DND-41 (cell line): ENCODE results near the gene LILRA5.

Experiments used
- ATAC-seq: fragments of 200-7000 bp; cut with Tn5 transposase; 3 replicates; pipeline ENCODE4 v1.9.1; 2021; ENCODE audit warnings: low read depth; ENCODE audit not compliant: insufficient read depth
- DNase-seq: peaks from one replicate; pipeline ENCODE4 v3.0.0-alpha.2; 2020
- H2AFZ ChIP-seq: 2 replicates; pipeline ENCODE4 v1.6.0; 2012; ENCODE audit warnings: low read depth, low read length
- H3K27ac ChIP-seq: 2 replicates; pipeline ENCODE4 v1.5.1; 2012; ENCODE audit warnings: low read length, inconsistent platforms
- H3K27me3 ChIP-seq: fragments of 200-600 bp; sonication (generic); 2 replicates; pipeline ENCODE4 v1.6.0; 2012; ENCODE audit warnings: low read length, mild to moderate bottlenecking, inconsistent platforms; ENCODE audit not compliant: insufficient read depth, poor library complexity
- H3K36me3 ChIP-seq: 2 replicates; pipeline ENCODE4 v1.5.1; 2012; ENCODE audit warnings: low read length, inconsistent platforms; ENCODE audit not compliant: insufficient read depth
- H3K4me1 ChIP-seq: 2 replicates; pipeline ENCODE4 v1.5.1; 2012; ENCODE audit warnings: mild to moderate bottlenecking, low read length; ENCODE audit not compliant: insufficient read depth
- H3K4me2 ChIP-seq: 2 replicates; pipeline ENCODE4 v1.6.0; 2012; ENCODE audit warnings: mild to moderate bottlenecking, moderate library complexity, low read length, inconsistent platforms; ENCODE audit not compliant: insufficient read depth
- H3K4me3 ChIP-seq, 2 experiments: fragments of 200-600 bp in 1 of 2; shearing (Covaris generic) in 1 of 2; 2 replicates each; pipeline ENCODE4 v1.5.1; 2012 to 2016; ENCODE audit warnings: inconsistent platforms in 2 of 2, low read length in 2 of 2, mild to moderate bottlenecking in 2 of 2, low read depth in 1 of 2, moderate library complexity in 1 of 2
- H3K79me2 ChIP-seq: 2 replicates; pipeline ENCODE4 v1.6.0; 2012; ENCODE audit warnings: low read length, inconsistent platforms; ENCODE audit not compliant: insufficient read depth
- H3K9ac ChIP-seq: 2 replicates; pipeline ENCODE4 v1.6.0; 2012; ENCODE audit warnings: low read depth, mild to moderate bottlenecking, inconsistent platforms, low read length, moderate library complexity
- H3K9me3 ChIP-seq: 2 replicates; pipeline ENCODE4 v1.5.1; 2012; ENCODE audit warnings: low read length, moderate library complexity, mild to moderate bottlenecking, inconsistent platforms; ENCODE audit not compliant: insufficient read depth, severe bottlenecking
- H4K20me1 ChIP-seq: 2 replicates; pipeline ENCODE4 v1.6.0; 2012; ENCODE audit warnings: low read length; ENCODE audit not compliant: insufficient read depth
- EZH2 ChIP-seq: IDR thresholded peaks from 3 replicates; pipeline ENCODE4 v1.6.1; 2012; ENCODE audit warnings: borderline replicate concordance, low read depth, mild to moderate bottlenecking, moderate library complexity, low read length, inconsistent platforms; ENCODE audit not compliant: severe bottlenecking
- TF ChIP-seq, protein P1 (sequence below): IDR thresholded peaks from 2 replicates; pipeline ENCODE4 v1.5.1; 2012; ENCODE audit warnings: borderline replicate concordance, low read length, moderate library complexity, mild to moderate bottlenecking; ENCODE audit not compliant: poor library complexity, severe bottlenecking; ENCODE audit errors: extremely low read depth

The LILRA5 gene

DNA sequence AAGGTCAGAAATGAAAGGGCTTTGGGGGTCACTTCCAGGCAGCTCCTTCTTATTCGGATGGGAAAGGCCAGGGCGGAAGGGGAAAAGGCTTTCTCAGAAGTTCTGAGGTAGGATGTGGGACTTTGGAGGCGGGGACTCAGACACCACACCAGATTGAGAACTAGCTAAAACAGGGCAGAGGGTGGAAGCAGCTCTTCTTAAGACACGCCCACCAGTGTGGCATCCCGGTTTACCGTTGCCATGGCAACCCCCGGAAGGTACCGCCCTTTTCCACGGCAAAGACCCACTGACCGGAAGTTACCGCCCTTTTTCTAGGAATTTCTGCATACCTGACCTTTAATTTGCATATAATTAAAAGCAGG, 3.8 kb upstream of the LILRA5 start:
- no peak for ATAC-seq
- Histone ChIP-seq H3K27me3 (no peaks in the 10 kb centered on the region), H3K79me2 (no peaks in the 10 kb centered on the region), H2AFZ (no peak overlapping the region), H3K4me1 (no peaks in the 10 kb centered on the region), H3K9me3 (no peaks in the 10 kb centered on the region), H4K20me1 (no peaks in the 10 kb centered on the region), H3K27ac (no peak overlapping the region), H3K9ac (no peak overlapping the region), H3K4me2 (no peak overlapping the region), H3K4me3 (no peak overlapping the region), H3K36me3 (no peaks in the 10 kb centered on the region)
- peak; percentile 15 for DNase-seq
- TF ChIP-seq, protein P1, sequence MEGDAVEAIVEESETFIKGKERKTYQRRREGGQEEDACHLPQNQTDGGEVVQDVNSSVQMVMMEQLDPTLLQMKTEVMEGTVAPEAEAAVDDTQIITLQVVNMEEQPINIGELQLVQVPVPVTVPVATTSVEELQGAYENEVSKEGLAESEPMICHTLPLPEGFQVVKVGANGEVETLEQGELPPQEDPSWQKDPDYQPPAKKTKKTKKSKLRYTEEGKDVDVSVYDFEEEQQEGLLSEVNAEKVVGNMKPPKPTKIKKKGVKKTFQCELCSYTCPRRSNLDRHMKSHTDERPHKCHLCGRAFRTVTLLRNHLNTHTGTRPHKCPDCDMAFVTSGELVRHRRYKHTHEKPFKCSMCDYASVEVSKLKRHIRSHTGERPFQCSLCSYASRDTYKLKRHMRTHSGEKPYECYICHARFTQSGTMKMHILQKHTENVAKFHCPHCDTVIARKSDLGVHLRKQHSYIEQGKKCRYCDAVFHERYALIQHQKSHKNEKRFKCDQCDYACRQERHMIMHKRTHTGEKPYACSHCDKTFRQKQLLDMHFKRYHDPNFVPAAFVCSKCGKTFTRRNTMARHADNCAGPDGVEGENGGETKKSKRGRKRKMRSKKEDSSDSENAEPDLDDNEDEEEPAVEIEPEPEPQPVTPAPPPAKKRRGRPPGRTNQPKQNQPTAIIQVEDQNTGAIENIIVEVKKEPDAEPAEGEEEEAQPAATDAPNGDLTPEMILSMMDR = no peak
- TF ChIP-seq EZH2 = no peak

DNA sequence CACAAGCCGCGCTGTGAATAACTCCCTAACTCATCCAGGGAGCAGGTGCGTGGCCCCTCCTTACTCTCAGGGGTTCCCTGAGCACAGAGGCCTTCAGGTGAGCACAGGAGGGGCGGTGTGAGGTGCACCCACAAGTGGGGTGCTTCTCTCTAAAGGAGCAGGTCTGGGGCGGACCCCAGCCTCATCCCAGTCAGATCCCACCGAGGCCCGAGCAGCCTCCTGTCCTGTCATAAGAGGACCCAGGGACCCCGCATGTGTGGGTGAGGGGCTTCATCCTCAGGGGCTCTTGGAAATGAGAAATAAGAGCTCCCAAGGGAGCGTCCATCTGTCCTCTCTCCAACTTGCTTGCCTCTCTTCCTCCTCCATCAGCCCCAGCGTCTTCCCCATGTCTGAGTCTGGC, 3.0 kb upstream of the LILRA5 start:
- Histone ChIP-seq H3K9me3 (no peaks in the 10 kb centered on the region), H3K4me2 (no peak overlapping the region), H2AFZ (no peak overlapping the region), H3K27me3 (no peaks in the 10 kb centered on the region), H4K20me1 (no peaks in the 10 kb centered on the region), H3K4me1 (no peaks in the 10 kb centered on the region), H3K27ac (no peak overlapping the region), H3K79me2 (no peaks in the 10 kb centered on the region), H3K36me3 (no peaks in the 10 kb centered on the region), H3K9ac (no peak overlapping the region), H3K4me3 (no peak overlapping the region)
- TF ChIP-seq, protein P1 = no peak
- no peak for TF ChIP-seq EZH2
- ATAC-seq (no peak), DNase-seq (no peak)

DNA sequence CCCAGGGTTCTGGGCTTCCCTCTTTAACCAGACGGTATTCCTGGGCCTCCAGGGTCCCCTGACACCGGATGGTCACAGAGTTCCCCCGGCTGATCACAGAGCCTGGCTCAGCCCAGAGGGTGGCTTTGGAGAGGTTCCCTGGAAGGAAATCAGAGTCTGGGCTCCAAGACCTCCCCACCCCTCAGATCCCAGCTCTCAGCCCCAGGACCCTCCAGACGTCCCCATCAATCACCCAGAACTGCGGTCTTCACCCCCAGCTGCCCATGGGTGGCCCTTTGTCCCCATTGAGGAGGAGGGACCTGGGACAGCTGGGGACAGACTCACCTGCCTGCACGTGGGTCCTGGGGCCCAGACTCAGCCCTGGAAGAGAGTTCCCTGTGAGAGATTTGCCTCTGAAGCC, 955 bp downstream of the LILRA5 start:
- H3K4me1 ChIP-seq = no peaks in the 10 kb centered on the region
- TF ChIP-seq EZH2 = no peak
- TF ChIP-seq, protein P1 = no peak
- H2AFZ ChIP-seq = no peak overlapping the region
- no peaks in the 10 kb centered on the region for H3K9me3 ChIP-seq
- no peak overlapping the region for H3K4me2 ChIP-seq
- H3K27ac ChIP-seq = no peak overlapping the region
- no peaks in the 10 kb centered on the region for H4K20me1 ChIP-seq
- H3K4me3 ChIP-seq = no peak overlapping the region
- H3K36me3 ChIP-seq = no peaks in the 10 kb centered on the region
- no peak overlapping the region for H3K9ac ChIP-seq
- DNase-seq (no peak), ATAC-seq (no peak)
- H3K27me3 ChIP-seq = no peaks in the 10 kb centered on the region
- H3K79me2 ChIP-seq = no peaks in the 10 kb centered on the region

DNA sequence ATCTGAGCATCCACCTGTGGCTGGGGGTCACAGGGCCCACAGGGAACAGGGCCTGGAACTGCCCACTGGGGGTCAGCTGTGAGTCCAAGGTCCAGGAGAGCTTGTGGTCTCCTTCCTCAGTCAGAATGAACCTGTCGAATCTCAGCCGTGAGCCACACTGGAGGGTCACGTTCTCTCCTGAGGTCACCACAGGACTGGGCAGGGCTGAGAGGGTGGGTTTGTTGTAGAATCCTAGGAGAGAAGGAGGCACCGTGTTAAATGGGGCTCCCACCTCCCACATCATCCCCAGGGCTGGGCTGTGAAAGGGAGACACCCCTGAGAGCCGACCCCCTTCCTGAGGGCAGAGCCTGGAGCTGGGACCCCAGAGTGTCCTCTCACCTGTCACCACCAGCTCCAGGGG, 1.5 kb downstream of the LILRA5 start:
- no peak overlapping the region for H3K9ac ChIP-seq
- no peaks in the 10 kb centered on the region for H4K20me1 ChIP-seq
- ATAC-seq = no peak
- no peak overlapping the region for H3K27ac ChIP-seq
- no peaks in the 10 kb centered on the region for H3K36me3 ChIP-seq
- TF ChIP-seq, protein P1 = no peak
- no peak for TF ChIP-seq EZH2
- no peak for DNase-seq
- H3K4me3 ChIP-seq = no peak overlapping the region
- no peaks in the 10 kb centered on the region for H3K79me2 ChIP-seq
- H3K4me2 ChIP-seq = no peak overlapping the region
- no peaks in the 10 kb centered on the region for H3K4me1 ChIP-seq
- no peaks in the 10 kb centered on the region for H3K9me3 ChIP-seq
- no peak overlapping the region for H2AFZ ChIP-seq
- no peaks in the 10 kb centered on the region for H3K27me3 ChIP-seq
